Pulmonary artery endothelial cell (primary cell): Measurements from ENCODE around the gene AIG1. TPM values are rescaled to one million over a fixed set of nuclear protein-coding genes. Genes with fewer than 3 reads are reported as not detected.
"Not testable (repeated sequence)": the region's sequence is repeated elsewhere in the genome, so short reads cannot be mapped to it uniquely, and the experiment has no call there.

Experiments used
- DNase-seq: peaks from one replicate; pipeline ENCODE4 v3.0.0-alpha.2; 2011; ENCODE audit warnings: low read depth, low spot score
- total RNA-seq: library from RNA; depleted of rRNA; stranded (reverse); fragments of >200 nt; gene quantifications from 2 replicates; pipeline ENCODE4 v1.2.3, GENCODE V29; 2014

Gene AIG1
- total RNA-seq, 1 donor from 2014 or later, result 19.3 TPM

- DNase-seq, result no peak
Observed at GRCh38 chr6:143264986-143265764, 204.5 kb downstream of the AIG1 start.

DNA sequence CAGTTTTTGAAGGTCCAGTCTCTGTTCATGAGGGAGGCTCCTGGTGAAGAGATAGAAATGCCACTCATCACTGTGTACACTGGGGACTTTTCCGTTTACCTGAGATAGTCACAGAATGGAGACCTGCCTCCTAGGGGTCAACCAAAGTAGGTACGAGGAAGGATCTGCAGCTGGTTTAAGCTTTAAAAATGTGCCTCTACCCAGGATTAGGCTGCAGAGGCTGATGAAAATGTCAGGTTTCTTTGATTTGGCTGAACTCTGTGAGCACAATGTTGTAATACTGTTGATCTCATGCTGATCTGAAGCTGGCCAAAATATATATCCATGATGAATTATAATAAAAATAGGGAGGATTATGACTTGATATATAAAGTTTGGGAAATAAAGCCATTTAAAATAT is 207.1 kb downstream of the AIG1 start:
- no peak for DNase-seq

- no peak for DNase-seq
Observed at GRCh38 chr6:143268439-143268838, 207.8 kb downstream of the AIG1 start.

- no peak for DNase-seq
Observed at GRCh38 chr6:143270026-143270425, 209.3 kb downstream of the AIG1 start.

DNA sequence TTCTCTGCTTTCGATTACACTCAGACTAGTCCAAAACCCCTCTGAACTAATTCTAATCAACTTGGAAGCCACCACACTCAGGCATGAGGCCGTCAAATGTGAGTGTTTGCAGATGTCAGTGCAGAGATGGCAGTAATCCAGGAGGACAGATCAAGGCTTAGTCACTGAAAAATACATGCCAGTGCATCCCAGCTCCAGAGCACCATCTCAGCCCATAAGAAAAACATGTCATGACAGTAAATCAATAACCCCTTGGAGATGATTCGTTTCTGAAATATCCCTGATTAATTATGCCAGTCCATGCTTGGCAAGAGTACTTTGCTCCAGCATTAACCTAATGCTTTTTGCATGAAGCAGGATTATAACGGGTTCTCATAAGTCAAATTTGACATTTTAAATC is 210.3 kb downstream of the AIG1 start:
- DNase-seq, result no peak

GRCh38 chr6:143276436-143276835 is 215.7 kb downstream of the AIG1 start:
- no peak for DNase-seq

GRCh38 chr6:143279385-143279784 is 218.7 kb downstream of the AIG1 start:
- no peak for DNase-seq

DNA sequence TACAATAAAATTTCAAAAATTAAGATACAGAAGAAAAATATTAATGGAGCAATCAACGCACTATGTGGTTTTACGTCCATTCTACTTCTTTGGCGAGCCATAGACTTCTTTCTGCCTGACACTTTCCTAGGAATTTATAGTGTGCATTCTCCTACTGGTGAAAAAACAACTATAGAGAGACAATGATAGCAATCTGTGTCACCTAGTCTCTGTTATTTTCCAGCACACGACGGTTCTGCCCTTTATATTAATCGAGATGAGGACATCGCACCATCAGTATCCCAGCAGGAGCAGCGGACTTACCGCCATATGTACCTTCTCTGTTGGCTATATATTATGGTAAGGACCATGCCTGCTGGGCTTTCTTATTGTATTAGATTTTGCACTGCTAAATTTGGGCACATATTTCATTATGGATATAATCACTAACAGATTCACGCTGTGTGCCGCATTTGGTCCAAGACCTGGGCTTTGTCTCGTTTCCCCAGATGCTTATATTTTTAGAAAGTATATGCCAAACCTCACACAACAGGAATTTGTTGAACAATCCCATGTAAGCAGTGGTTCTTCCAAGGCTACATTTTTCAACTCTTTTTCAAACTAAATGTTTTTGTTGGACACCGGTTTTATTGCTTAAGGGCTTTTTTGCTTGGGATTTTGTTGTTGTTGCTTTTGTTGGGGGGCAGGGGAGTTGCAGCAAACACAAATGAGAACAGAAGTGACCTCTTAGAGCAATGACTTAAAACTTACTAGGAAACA is 223.4 kb downstream of the AIG1 start:
- no peak for DNase-seq

GRCh38 chr6:143286251-143286795 is 225.6 kb downstream of the AIG1 start:
- DNase-seq, result peak; percentile 88

DNA sequence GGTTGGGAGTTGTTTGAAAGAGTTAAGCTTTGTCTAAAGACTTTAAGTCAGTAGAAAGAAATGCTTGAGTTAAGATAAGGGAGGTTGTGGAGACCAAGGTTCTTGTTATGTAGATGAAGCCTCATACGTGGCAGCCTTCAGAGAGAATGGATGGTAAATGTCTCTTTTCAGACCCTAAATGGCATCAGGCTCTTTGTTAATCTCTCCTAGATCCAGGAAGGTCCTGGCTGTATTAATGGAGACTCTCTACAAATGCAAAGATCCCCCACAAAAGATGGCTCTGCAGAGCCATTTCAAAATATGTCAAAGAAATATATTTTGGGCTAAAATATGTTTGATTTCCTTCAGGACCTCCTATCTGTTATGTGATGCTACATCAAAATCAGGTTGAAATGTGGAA is 228.2 kb downstream of the AIG1 start:
- no peak for DNase-seq

DNA sequence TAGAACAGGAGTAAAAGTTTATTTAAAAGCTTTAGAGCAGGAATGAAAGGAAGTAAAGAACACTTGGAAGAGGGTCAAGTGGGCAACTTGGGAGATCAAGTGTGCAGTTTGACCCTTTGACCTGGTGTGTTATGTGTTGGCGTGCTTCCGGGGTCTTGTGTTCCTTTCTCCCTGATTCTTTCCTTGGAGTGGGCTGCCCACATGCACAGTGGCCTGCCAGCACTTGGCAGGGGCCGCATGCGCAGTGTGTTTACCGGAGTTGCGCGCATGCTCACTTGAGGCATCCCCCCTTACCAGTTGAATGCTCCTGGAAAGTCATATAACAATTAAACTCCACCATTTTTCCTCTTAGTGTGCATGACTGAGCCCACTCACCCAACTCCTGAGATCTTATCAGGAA is 229.5 kb downstream of the AIG1 start:
- no peak for DNase-seq

- no peak for DNase-seq
Observed at GRCh38 chr6:143293523-143293922, 232.8 kb downstream of the AIG1 start.

- no peak for DNase-seq
Observed at GRCh38 chr6:143294265-143294860, 233.7 kb downstream of the AIG1 start.

DNA sequence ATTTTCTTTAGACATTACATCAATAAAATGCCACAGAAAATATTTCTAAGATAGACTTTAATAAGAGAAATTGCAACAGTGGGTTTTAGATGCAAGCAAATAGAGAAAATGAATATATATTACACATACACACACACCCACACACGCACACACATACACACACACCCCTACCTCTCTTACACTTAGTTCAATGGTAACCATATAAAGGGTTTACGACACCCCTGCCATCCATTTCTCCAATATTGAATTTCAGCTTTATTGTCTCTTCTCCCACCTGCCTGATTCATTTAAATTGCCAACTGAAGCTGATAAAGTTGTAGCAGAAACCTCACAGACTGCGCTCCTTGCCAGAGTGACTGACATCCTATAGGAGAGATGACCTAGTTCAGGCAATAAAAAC is 235.2 kb downstream of the AIG1 start:
- DNase-seq, result no peak

DNA sequence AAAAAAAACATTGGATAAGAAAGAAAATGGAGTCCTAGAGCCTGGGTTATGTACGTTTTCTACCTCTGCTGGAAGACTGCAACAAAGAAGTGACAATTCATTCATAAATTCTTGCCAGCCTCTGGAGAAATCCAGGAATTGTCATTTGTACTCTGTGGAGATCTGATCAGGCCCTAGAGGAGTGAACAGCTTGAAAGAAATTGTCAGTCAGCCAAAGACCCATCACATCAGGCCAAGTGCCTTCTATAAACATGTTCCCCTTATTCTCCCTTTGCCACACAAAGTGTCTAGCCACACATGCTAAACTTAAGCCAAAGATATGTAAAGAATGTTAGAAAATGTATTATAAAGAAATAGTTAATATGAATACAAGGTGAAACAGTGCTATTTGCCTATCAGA is 237.4 kb downstream of the AIG1 start:
- DNase-seq, result no peak

GRCh38 chr6:143299253-143300166 is 238.8 kb downstream of the AIG1 start:
- no peak for DNase-seq

DNA sequence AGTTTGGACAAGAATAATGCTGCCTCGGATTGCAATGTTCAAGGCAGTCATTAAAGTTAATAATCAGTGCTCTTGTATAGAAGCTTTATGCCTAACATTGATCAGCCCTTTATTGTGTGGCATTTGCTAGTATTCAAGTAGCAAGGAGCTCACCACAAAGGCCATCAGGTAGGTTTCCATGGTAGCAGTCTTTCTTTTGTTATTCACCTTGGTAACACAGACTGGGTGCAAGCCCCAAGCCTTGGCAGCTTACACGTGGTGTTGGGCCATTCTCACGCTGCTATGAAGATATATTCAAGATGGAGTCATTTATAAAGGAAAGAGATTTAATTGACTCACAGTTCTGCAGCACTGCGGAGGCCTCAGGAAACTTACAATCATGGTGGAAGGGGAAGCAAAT is 240.5 kb downstream of the AIG1 start:
- DNase-seq, result no peak

DNA sequence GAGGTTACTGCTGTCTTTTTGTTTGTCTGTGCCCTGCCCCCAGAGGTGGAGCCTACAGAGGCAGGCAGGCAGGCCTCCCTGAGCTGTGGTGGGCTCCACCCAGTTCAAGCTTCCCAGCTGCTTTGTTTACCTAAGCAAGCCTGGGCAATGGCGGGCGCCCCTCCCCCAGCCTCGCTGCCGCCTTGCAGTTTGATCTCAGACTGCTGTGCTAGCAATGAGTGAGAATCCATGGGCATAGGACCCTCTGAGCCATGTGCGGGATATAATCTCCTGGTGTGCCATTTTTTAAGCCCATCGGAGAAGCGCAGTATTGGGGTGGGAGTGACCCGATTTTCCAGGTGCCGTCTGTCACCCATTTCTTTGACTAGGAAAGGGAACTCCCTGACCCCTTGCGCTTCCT is 247.1 kb downstream of the AIG1 start:
- not testable (repeated sequence) for DNase-seq

DNA sequence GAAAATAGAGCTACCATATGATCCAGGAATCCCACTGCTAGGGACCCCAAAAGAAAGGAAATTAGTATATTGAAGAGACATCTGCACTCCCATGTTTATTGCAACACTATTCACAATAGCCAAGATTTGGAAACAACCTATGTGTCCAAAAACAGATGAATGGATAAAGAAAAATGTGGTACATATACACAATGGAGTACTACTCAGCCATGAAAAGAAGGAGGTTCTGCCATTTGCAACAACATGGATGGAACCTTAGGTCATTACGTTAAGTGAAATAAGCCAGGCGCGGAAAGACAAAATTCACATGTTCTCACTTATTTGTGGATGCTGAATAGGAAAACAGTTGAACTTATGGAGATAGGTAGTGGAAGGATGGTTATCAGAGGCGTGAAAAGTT is 252.5 kb downstream of the AIG1 start:
- DNase-seq, result no peak

DNA sequence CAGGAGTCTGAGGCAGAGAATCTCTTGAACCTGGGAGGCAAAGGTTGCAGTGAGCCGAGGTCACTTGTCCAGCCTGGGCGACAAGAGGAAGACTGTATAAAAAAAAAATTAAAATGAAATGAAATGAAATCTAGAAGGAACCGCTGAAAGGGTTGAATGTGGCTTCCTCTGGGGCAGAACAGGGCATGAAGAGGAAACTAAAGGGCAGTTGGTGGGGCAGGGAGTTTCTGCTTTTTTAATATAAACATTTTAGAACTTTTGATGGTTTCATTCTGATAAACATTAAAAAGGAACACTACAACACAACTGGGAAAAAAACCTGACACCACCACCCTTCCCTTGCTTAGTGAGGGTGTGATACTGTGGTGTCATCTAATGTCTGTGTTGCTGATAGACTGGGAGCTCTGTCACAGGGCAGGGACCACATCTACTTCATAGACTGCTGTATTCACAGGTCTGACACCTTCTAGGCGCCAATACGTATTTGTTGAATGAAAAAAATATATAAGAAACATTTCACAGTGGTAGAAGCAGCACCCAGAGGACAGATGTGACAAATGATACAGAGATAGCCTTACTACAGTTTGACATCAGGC is 260.9 kb downstream of the AIG1 start:
- no peak for DNase-seq

- no peak for DNase-seq
Observed at GRCh38 chr6:143322386-143322785, 261.7 kb downstream of the AIG1 start.
